GM12872 (cell line): Measurements from ENCODE around the gene KMT2C.

Source experiments
- TF ChIP-seq, protein P1 (sequence below): IDR thresholded peaks from 3 replicates; pipeline ENCODE4 v1.5.1; 2011; ENCODE audit warnings: low read depth, mild to moderate bottlenecking, low read length, moderate library complexity; ENCODE audit not compliant: insufficient read depth

Gene KMT2C

DNA sequence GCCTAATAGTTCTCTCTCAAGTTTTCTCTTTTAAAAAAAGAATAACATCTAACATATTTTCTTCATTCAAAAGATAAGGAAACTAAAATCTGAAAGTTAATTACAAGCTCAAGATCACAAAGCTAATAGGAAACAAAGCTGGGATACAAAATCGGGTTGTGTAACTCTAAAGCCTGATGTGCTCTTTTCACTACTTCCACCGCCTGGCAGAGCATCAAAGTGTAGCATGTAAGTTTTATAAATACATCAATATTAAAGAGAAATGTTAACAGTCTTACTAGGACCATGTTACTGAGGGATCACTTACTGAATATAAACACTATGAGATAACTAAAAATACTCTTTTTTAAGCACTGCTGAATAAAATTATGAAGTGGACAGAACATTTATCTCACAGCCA, 97.2 kb downstream of the KMT2C start:
- TF ChIP-seq, protein P1, sequence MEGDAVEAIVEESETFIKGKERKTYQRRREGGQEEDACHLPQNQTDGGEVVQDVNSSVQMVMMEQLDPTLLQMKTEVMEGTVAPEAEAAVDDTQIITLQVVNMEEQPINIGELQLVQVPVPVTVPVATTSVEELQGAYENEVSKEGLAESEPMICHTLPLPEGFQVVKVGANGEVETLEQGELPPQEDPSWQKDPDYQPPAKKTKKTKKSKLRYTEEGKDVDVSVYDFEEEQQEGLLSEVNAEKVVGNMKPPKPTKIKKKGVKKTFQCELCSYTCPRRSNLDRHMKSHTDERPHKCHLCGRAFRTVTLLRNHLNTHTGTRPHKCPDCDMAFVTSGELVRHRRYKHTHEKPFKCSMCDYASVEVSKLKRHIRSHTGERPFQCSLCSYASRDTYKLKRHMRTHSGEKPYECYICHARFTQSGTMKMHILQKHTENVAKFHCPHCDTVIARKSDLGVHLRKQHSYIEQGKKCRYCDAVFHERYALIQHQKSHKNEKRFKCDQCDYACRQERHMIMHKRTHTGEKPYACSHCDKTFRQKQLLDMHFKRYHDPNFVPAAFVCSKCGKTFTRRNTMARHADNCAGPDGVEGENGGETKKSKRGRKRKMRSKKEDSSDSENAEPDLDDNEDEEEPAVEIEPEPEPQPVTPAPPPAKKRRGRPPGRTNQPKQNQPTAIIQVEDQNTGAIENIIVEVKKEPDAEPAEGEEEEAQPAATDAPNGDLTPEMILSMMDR, result no peak

DNA sequence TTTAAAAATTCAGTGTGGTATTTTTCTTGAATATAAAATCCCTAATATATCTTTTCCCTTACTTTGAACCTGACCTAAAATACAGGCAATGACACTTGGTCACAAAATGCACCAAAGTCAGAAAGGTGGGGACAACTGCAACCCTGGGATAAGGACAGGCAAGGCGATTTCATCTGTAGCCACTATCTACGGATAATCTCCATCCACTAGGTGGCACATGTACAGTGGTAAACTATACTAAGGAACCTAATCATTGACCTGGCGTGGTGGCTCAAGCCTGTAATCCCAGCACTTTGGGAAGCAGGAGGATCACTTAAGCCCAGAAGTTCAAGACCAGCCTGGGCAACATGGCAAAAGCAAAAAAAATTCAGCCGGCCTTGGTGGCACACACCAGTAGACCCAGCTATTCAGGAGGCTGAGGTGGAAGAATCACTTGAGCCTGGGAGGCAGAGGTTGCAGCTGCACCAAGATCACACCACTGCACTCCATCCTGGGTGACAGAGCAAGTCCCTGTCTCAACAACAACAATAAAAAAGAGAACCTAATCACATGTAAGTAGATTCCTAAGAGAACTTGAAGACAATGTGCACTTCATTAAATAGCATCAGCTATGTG, 98.9 kb downstream of the KMT2C start:
- TF ChIP-seq, protein P1, result peak; percentile 72

DNA sequence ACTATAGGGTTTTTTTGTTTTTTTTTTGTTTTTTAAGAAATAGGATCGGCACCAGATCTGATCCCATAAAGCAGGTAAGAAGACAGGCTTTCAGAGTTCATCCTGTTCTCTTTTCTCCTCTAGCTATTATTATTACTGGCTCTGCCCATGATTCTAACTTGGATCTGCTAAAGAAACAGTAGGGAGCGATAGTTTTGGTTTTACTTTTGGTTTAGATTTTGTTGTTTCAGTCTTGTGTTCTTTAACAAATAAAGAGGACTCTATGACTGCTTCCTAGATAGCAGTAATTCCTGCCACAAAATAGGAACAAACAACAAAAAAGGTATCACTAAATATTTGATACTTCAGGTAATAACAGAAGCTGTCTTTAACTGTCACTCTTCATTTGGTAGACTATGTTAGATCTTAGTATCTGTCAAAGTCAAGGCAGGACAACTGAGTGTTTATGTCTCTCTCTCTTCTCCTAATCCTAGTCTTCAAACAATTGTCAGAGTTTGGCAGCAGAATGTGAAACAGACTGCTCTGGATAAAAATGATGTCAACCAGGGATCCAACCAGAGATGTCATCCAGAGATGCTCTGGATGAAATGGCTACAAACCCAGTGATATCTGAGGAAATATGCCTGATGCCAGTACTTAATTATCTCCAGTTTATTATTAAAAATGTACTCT, 99.8 kb downstream of the KMT2C start:
- TF ChIP-seq, protein P1, result no peak

DNA sequence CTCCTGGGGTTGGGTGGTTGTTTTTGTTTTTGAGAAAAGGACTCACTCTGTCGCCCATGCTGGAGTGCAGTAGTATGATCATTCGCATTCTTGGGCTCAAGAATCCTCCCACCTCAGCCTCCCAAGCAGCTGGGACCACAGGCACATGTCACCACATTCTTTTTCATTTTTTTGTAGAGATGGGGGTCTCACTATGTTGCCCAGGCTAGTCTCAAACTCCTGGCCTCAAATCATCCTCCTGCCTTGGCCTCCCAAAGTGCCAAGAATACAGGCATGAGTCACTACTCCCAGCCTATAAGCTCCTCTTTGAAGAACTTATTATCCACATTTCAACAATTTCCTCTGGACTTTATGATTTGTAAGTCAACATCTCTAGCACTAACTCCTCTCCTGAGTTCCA, 102.7 kb downstream of the KMT2C start:
- TF ChIP-seq, protein P1, result no peak

DNA sequence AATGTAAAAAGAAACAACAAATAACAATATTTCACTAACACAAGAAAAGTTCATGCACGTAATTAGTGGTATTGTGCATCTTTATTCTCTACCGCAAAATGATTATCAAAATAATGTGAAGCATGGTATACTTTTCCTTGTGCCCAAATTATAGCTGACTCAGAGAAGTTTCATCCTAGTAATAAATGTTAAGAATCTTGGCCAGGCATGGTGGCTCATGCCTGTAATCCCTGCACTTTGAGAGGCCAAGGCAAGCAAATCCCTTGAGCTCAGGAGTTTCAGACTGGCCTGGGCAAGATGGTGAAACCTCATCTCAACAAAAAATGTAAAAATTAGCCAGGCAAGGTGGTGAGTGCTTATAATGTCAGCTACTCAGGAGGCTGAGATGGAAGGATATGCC, 105.0 kb downstream of the KMT2C start:
- TF ChIP-seq, protein P1, result no peak

DNA sequence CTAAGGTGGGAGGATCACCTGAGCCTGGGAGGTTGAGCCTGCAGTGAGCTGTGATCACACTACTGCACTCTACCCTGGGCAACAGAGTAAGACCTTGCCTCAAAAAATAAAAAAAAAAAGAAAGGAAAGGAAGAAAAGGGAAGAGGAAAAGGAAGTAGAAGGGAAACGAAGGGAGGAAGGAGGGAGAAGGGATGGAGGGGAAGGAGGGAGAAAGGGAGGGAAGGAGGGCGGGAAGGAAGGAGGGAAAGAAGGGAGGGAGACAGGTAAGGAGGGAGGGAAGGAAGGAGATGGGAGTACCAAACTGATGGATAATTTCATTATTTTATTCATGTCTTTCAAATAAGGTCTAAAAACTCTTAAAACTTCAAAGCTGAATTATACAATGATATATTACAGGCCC, 106.3 kb downstream of the KMT2C start:
- TF ChIP-seq, protein P1, result no peak

DNA sequence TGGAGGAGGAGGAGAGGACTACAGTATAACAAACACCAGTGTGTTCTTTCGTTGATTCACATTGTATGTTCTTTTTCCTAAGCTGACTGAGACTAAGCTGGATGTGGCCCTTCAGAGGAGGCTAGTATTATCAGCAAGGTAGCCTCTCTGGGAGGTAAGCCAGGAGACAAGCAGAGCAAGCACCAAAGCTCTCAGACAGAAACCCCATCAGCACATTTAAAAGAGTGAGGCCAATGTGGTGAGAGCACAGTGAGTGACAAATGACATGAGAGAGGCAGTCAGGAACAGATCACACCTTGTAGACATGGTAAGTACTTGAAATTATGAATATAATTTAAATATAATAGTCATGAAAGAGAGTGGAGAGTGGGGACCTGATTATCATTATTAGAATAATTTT, 107.6 kb downstream of the KMT2C start:
- TF ChIP-seq, protein P1, result no peak
